GM12892 (cell line): Measurements from ENCODE around the gene ACSL4.
"Not testable (repeated sequence)": the region's sequence is repeated elsewhere in the genome, so short reads cannot be mapped to it uniquely, and the experiment has no call there.

Source experiments
- POLR2A ChIP-seq: IDR thresholded peaks from 2 replicates; pipeline ENCODE4 v1.6.1; 2011; ENCODE audit warnings: low read depth, low read length, control low read depth
- TAF1 ChIP-seq: IDR thresholded peaks from 2 replicates; pipeline ENCODE4 v1.6.1; 2011; ENCODE audit warnings: low read depth, mild to moderate bottlenecking, control low read depth, low read length, borderline replicate concordance

DNA sequence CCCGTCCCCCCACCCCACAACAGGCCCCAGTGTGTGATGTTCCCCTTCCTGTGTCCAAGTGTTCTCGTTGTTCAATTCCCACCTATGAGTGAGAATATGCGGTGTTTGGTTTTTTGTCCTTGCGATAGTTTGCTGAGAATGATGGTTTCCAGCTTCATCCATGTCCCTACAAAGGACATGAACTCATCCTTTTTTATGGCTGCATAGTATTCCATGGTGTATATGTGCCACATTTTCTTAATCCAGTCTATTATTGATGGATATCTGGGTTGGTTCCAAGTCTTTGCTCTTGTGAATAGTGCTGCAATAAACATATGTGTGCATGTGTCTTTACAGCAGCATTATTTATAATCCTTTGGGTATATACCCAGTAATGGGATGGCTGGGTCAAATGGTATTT is 75.7 kb downstream of the ACSL4 start:
- TF ChIP-seq POLR2A, TAF1: not testable (repeated sequence)
